Raji (cell line): ENCODE results near the gene LYRM9.

ENCODE experiments used
- POLR2A ChIP-seq: IDR thresholded peaks from 2 replicates; pipeline ENCODE4 v1.6.1; 2011; ENCODE audit warnings: low read depth, low read length, control low read depth; ENCODE audit not compliant: insufficient read depth

LYRM9 gene

GRCh38 chr17:27917000-27917399 is 23.8 kb upstream of the LYRM9 start:
- no peak for TF ChIP-seq POLR2A

GRCh38 chr17:27915709-27916108 is 22.5 kb upstream of the LYRM9 start:
- no peak for TF ChIP-seq POLR2A

GRCh38 chr17:27914382-27914781 is 21.2 kb upstream of the LYRM9 start:
- TF ChIP-seq POLR2A, result no peak

GRCh38 chr17:27912964-27913363 is 19.8 kb upstream of the LYRM9 start:
- no peak for TF ChIP-seq POLR2A

GRCh38 chr17:27907976-27908558 is 14.9 kb upstream of the LYRM9 start:
- TF ChIP-seq POLR2A, result no peak

- TF ChIP-seq POLR2A, result no peak
Observed at GRCh38 chr17:27906623-27907022, 13.5 kb upstream of the LYRM9 start.

- TF ChIP-seq POLR2A, result no peak
Observed at GRCh38 chr17:27906226-27906580, 13.0 kb upstream of the LYRM9 start.

- no peak for TF ChIP-seq POLR2A
Observed at GRCh38 chr17:27905447-27906225, 12.5 kb upstream of the LYRM9 start.

- no peak for TF ChIP-seq POLR2A
Observed at GRCh38 chr17:27904534-27905446, 11.6 kb upstream of the LYRM9 start.

- TF ChIP-seq POLR2A, result no peak
Observed at GRCh38 chr17:27904114-27904513, 10.9 kb upstream of the LYRM9 start.

- TF ChIP-seq POLR2A, result no peak
Observed at GRCh38 chr17:27899525-27899924, 6.4 kb upstream of the LYRM9 start.

- TF ChIP-seq POLR2A, result no peak
Observed at GRCh38 chr17:27898096-27898495, 4.9 kb upstream of the LYRM9 start.

GRCh38 chr17:27896701-27897100 is 3.5 kb upstream of the LYRM9 start:
- no peak for TF ChIP-seq POLR2A

- TF ChIP-seq POLR2A, result no peak
Observed at GRCh38 chr17:27895940-27896535, 2.9 kb upstream of the LYRM9 start.

- TF ChIP-seq POLR2A, result no peak
Observed at GRCh38 chr17:27895123-27895895, 2.1 kb upstream of the LYRM9 start.
